Right atrium auricular region (tissue), 2 donors: ENCODE results near the gene NEMP2. TPM values are rescaled to one million over a fixed set of nuclear protein-coding genes. Genes with fewer than 3 reads are reported as not detected.
"Not testable (repeated sequence)": the region's sequence is repeated elsewhere in the genome, so short reads cannot be mapped to it uniquely, and the experiment has no call there.

Experiments
- DNase-seq: peaks from one replicate; pipeline ENCODE4 v3.0.0-alpha.2; 2019; ENCODE audit warnings: low spot score
- H3K27ac ChIP-seq, 2 donors: fragments of 200-600 bp; sonication (generic); 1 replicate in 1 of 2; 2 replicates in 1 of 2; pipeline ENCODE4 v1.5.1; 2016 to 2019
- H3K27me3 ChIP-seq, 2 donors: fragments of 200-600 bp; sonication (generic); one replicate each; pipeline versions ENCODE4 v1.5.1 to v1.6.0; 2017 to 2019
- H3K36me3 ChIP-seq: fragments of 200-600 bp; sonication (generic); one replicate; pipeline ENCODE4 v1.5.1; 2016
- H3K4me1 ChIP-seq, 2 donors: fragments of 200-600 bp; sonication (generic); one replicate each; pipeline versions ENCODE4 v1.5.1 to v1.6.0; 2017 to 2019
- H3K4me3 ChIP-seq, 2 donors: fragments of 200-600 bp; sonication (generic); 1 replicate in 1 of 2; 2 replicates in 1 of 2; pipeline ENCODE4 v1.5.1; 2017 to 2019; ENCODE audit warnings: mild to moderate bottlenecking in 1 of 2, moderate library complexity in 1 of 2
- H3K9me3 ChIP-seq, 2 donors: fragments of 200-600 bp; sonication (generic); one replicate each; pipeline ENCODE4 v1.5.1; 2019
- CTCF ChIP-seq, 2 donors: fragments of 200-600 bp; sonication (generic); IDR thresholded peaks; one replicate each; pipeline ENCODE4 v1.5.1; 2019; ENCODE audit warnings: antibody characterized with exemption in 2 of 2
- total RNA-seq, 2 donors: library from RNA; depleted of rRNA; stranded (reverse); fragments of >200 nt; gene quantifications; one replicate each; pipeline ENCODE4 v1.1.0, GENCODE V29; 2016

NEMP2 gene
- total RNA-seq, 2 donors from 2014 or later: 2.7 to 3.3 TPM

- Histone ChIP-seq H3K9me3 (no peaks in the 10 kb centered on the region), H3K4me1 (no peaks in the 10 kb centered on the region), H3K36me3 (no peaks in the 10 kb centered on the region), H3K4me3 (no peak overlapping the region), H3K27ac (no peak overlapping the region), H3K27me3 (no peaks in the 10 kb centered on the region)
- TF ChIP-seq CTCF (IDR thresholded peaks at IDR 0.05): no peak
- no peak for DNase-seq
Observed at GRCh38 chr2:190512539-190513095, 21.9 kb downstream of the NEMP2 start.

GRCh38 chr2:190511104-190511503 lies 23.4 kb downstream of the NEMP2 start:
- Histone ChIP-seq H3K4me3 (no peak overlapping the region), H3K27me3 (no peaks in the 10 kb centered on the region), H3K36me3 (no peaks in the 10 kb centered on the region), H3K4me1 (no peaks in the 10 kb centered on the region), H3K27ac (no peak overlapping the region), H3K9me3 (no peaks in the 10 kb centered on the region)
- DNase-seq: no peak
- peak in 1 of 2 donors; percentile 64 for TF ChIP-seq CTCF (IDR thresholded peaks at IDR 0.05)

- not testable (repeated sequence) for H3K9me3 ChIP-seq, H3K27ac ChIP-seq, H3K4me3 ChIP-seq, H3K36me3 ChIP-seq, DNase-seq, H3K27me3 ChIP-seq, H3K4me1 ChIP-seq
Observed at GRCh38 chr2:190509895-190510294, 24.6 kb downstream of the NEMP2 start.

- DNase-seq: no peak
- H3K27ac ChIP-seq: no peak overlapping the region
- no peaks in the 10 kb centered on the region for H3K27me3 ChIP-seq
- peaks cover 5% of the 10 kb centered on the region for H3K36me3 ChIP-seq
- no peak for TF ChIP-seq CTCF (IDR thresholded peaks at IDR 0.05)
- H3K4me1 ChIP-seq: no peaks in the 10 kb centered on the region
- no peak overlapping the region for H3K4me3 ChIP-seq
- H3K9me3 ChIP-seq: no peaks in the 10 kb centered on the region
Observed at GRCh38 chr2:190507135-190507534, 27.4 kb downstream of the NEMP2 start.

- Histone ChIP-seq H3K4me1 (no peaks in the 10 kb centered on the region), H3K4me3 (no peak overlapping the region), H3K27me3 (no peaks in the 10 kb centered on the region), H3K9me3 (no peaks in the 10 kb centered on the region), H3K27ac (no peak overlapping the region), H3K36me3 (peaks cover 5% of the 10 kb centered on the region)
- TF ChIP-seq CTCF (IDR thresholded peaks at IDR 0.05): no peak
- no peak for DNase-seq
Observed at GRCh38 chr2:190506666-190507065, 27.9 kb downstream of the NEMP2 start.

GRCh38 chr2:190505696-190506095 lies 28.8 kb downstream of the NEMP2 start:
- Histone ChIP-seq H3K27me3 (no peaks in the 10 kb centered on the region), H3K4me3 (no peak overlapping the region), H3K36me3 (peaks cover 5% of the 10 kb centered on the region), H3K4me1 (no peaks in the 10 kb centered on the region), H3K9me3 (no peaks in the 10 kb centered on the region), H3K27ac (no peak overlapping the region)
- DNase-seq: no peak
- no peak for TF ChIP-seq CTCF (IDR thresholded peaks at IDR 0.05)
